CD4-positive, alpha-beta T cell treated with Interleukin-6 at 100 ng/mL for 8 hours (primary cell): ENCODE measurements around the gene GRIA4.
"Not testable (repeated sequence)": the region's sequence is repeated elsewhere in the genome, so short reads cannot be mapped to it uniquely, and the experiment has no call there.

Source experiments
- DNase-seq: peaks from one replicate; pipeline ENCODE4 v3.0.0-alpha.2; 2020; ENCODE audit warnings: mixed read lengths, low spot score

The GRIA4 gene

GRCh38 chr11:105719073-105719822 lies 109.4 kb downstream of the GRIA4 start:
- DNase-seq, result no peak

- DNase-seq, result no peak
Measured at GRCh38 chr11:105720096-105720495, 110.2 kb downstream of the GRIA4 start.

DNA sequence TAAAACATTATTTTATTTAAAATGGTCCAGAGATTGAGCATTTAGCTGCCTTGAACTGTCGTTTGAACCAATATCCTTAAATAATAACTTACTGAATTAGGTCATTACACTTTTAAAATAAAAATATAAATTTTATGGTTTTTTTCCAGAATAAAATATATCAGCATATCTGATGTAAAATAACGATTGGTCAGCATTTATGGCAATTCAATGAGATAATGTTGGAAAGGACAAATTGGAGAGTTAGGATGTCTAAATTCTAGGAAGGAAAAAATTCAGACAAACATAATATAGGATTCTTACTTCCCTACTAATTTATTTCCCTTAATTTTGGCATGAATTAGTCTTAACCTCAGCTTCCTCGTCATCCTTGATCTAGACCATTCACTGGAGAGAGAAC lies 113.4 kb downstream of the GRIA4 start:
- DNase-seq, result no peak

DNA sequence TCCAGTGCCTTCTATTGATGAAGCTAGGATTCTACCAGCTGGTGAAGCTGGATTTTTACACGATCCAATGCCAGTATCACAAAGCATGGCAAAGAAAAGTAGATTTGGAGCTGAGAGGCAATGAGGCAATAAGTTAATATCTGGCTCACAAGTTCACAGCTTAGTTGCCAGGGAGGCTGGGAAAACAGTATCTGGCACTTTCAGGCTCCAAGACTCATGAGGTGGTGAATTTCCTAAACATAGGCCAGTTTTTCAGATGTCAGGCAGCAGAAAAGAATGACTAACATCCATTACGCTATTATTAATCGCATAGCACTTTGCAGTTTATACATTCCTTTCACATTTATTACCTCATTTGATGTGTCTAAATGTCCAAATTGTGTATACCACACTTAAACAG lies 122.7 kb downstream of the GRIA4 start:
- no peak for DNase-seq

- no peak for DNase-seq
Measured at GRCh38 chr11:105734426-105734825, 124.6 kb downstream of the GRIA4 start.

DNA sequence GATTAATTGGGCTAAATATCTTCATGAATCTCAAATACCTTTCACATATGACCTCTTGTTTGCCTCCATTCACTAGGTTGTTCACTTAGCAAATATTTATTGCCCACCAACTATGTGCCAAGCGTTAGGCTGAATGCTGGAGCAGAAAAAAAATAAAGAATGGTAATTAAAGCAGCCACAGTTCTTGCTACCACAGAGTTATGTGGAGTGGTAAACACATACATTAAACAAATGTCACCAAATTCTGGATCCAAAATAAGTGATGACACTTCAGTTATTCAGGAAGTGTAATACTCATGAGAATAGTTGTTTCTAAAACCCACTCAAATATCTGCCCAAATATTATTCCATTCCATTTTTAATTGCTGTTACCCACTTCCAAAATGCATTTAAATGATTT lies 128.4 kb downstream of the GRIA4 start:
- DNase-seq, result no peak

DNA sequence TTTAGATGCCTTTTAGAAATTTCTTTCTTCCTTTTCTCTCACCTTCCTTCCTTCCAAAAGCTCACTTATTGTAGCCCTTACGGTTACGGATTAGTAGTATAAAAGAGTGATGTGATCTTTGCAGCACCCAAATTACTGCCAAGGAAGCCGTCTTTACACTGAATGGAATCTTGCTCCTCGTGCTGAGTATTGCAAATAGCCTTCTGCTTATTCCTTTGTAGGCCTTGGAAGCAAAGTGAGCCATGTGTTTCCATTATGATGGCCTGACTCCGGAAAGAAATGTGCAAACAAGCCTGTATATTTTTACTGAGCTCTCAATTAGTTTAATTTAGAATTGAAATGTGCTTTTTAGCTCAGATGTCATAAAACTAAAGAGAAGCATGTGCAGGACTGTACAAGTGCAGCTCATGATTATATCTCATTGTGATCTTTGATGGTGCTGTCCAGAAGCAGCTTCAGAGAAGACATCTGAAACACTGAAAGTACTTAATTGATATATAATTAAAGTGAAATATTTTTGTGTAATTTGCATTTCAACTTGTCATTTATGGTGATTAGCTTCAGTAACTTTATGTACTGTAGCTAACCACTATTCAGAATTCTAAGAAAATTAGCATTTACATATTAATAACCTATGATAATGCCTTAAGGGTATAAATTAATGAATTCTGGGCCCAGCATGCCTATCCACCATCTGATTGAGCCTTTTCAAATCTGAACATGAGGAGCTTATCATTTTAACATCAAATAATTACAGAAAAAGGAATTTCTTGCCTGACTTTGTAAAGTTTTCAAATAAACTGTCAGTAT lies 129.3 kb downstream of the GRIA4 start:
- DNase-seq, result no peak

DNA sequence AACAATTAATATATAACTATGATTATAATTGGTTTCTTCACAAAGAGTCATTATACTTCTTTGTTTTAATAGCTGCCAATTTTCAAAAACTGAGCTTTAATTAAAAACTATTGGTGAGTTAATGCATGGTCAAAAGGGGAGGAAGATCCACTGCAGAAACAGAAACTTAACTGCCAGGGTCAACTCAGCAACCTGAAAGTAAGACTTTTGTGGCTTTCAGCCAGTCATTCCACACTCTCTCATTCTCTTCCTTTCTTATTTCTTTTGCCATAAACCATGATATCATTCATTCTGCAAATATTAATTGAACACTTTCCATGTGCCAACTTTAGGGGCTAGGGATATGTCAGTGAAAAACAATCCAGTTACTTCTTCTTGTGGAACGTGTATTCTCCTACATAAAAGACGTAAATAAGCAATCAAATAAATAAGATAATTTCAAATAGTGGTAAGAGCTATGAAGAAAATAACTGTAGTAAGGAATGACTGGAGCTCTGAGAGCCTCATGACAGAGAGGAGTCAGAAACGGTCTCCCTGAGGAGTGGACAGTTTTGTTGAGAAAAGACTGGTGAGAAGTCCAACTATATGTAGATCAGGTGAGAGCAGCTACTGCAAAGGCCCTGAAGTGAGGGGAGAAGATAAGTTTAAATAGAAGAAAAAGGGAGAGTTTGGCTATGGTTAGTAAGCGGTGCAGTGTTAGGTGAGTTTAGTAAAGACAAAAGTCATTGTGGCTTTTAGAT lies 130.5 kb downstream of the GRIA4 start:
- DNase-seq, result no peak

- no peak for DNase-seq
Measured at GRCh38 chr11:105741488-105742020, 131.7 kb downstream of the GRIA4 start.

DNA sequence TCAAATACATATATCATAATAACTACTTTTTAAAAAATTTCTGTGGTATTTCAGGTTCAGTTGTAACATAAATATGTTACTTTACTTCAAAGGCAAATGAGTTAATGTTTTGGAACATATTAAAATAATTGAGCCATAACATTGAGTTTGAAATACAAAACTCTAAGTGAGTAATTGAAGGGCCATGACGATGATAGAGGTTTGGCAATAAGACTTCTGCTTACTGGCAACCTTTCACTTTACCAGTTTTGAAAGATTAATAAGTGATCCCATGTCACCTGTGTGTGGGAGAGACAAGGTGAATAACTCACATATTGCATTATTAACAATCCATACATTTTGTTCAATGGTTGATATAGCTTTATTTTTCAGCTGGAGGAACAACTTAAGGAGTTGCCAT lies 144.4 kb downstream of the GRIA4 start:
- no peak for DNase-seq

DNA sequence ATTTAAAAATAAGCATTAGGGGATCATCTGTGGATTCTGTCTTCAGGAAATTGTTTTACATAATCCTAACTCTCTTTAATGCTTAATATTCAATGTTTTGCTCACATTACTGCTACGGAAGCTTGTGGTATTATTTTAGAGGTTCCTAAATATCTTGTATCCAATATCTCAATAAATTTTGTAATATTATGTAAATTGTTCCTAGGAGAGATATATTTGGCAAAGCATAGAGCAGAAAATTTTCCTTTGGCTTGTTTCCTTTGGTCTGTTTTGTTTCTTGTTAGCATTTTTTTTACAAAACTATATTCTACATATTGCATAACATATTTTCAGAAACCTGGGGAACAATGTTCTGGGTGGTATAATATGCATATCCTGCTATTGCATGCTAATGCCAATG lies 144.8 kb downstream of the GRIA4 start:
- no peak for DNase-seq

GRCh38 chr11:105757107-105757506 lies 147.2 kb downstream of the GRIA4 start:
- no peak for DNase-seq

DNA sequence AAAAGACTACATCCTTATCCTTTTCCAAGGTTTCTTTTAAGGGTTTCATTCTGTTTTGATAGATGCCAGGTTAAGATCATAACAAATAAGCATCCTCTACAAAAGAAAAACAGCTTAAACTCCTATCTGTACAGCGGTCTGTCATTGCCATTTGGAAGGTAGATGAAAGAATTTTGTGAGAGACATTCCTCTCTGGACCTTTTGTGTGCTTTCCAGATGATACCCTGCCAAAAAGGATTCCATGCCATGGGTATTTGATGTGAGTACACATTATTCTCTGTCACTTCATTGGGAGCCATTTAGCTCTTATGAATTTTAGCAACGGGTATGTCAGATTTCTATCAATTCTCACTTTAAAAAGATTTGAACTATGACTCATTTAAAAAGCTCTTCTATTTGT lies 153.7 kb downstream of the GRIA4 start:
- DNase-seq, result no peak

DNA sequence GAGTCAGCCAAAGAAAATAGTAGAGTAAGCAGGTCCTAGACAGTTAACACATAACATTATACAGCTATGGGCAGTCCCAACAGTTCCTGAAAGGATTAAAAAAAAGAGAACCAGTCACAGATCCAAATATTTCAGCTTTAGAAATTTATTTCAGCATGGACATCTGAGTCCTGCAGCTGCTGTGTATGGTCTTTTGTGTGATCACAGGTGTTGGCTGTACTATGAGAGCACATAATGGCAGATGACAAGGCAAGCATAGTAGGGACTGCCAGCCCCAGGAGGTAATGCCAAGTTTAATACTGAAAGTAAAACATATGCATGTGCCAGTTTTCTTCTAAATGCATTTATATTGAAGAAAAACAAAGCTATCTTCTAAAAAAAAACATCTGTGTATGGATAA lies 158.1 kb downstream of the GRIA4 start:
- DNase-seq, result no peak

- no peak for DNase-seq
Measured at GRCh38 chr11:105769627-105770026, 159.8 kb downstream of the GRIA4 start.

GRCh38 chr11:105773452-105773851 lies 163.6 kb downstream of the GRIA4 start:
- not testable (repeated sequence) for DNase-seq

GRCh38 chr11:105774899-105775298 lies 165.0 kb downstream of the GRIA4 start:
- DNase-seq, result no peak

GRCh38 chr11:105780781-105781525 lies 171.1 kb downstream of the GRIA4 start:
- DNase-seq, result no peak

GRCh38 chr11:105781807-105782206 lies 171.9 kb downstream of the GRIA4 start:
- DNase-seq, result no peak

- no peak for DNase-seq
Measured at GRCh38 chr11:105783216-105783615, 173.3 kb downstream of the GRIA4 start.

DNA sequence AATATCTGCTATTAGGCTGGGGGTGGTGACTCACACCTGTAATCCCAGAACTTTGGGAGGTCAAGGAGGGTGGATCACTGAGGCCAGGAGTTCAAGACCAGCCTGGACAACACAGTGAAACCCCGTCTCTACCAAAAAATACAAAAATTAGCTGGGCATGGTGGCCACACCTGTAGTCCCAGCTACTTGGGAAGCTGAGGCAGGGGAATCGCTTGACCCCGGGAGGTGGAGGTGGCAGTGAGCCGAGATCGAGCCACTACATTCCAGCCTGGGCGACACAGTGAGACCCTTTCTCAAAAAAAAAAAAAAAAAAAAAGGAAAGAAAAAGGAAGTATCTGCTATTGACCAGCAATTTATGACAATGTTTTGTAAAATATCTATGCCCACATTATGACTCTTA lies 176.0 kb downstream of the GRIA4 start:
- DNase-seq, result not testable (repeated sequence)

GRCh38 chr11:105786741-105787140 lies 176.9 kb downstream of the GRIA4 start:
- DNase-seq, result no peak
